Gastroesophageal sphincter (tissue), 4 donors: ENCODE results near the gene EFNA1. TPM values are rescaled to one million over a fixed set of nuclear protein-coding genes. Genes with fewer than 3 reads are reported as not detected.

Source experiments
- ATAC-seq: fragments of 150-250 bp; one replicate; pipeline ENCODE4 v1.9.1; 2016; ENCODE audit warnings: mild to moderate bottlenecking, moderate library complexity
- H3K27ac ChIP-seq, 4 donors: fragments of 200-600 bp; sonication (generic) in 3 of 4; 1 replicate in 3 of 4; 2 replicates in 1 of 4; pipeline ENCODE4 v1.5.1; 2016 to 2019
- H3K27me3 ChIP-seq: fragments of 200-600 bp; sonication (generic); one replicate; pipeline ENCODE4 v1.5.1; 2019
- H3K36me3 ChIP-seq, 2 donors: fragments of 200-600 bp; sonication (generic); one replicate each; pipeline ENCODE4 v1.5.1; 2019; ENCODE audit warnings: control low read depth in 1 of 2
- H3K4me1 ChIP-seq, 3 donors: fragments of 200-600 bp; sonication (generic); 1 replicate in 2 of 3; 2 replicates in 1 of 3; pipeline ENCODE4 v1.5.1; 2016 to 2019; ENCODE audit warnings: control low read depth in 2 of 3
- H3K4me3 ChIP-seq, 2 donors: fragments of 200-600 bp; sonication (generic); one replicate each; pipeline ENCODE4 v1.5.1; 2019; ENCODE audit warnings: mild to moderate bottlenecking in 1 of 2, moderate library complexity in 1 of 2
- H3K9me3 ChIP-seq, 3 donors: fragments of 200-600 bp; sonication (generic); one replicate each; pipeline ENCODE4 v1.5.1; 2017 to 2019; ENCODE audit warnings: control low read depth in 2 of 3
- CTCF ChIP-seq, 4 experiments: fragments of 200-600 bp in 2 of 4; fragments of 450-650 bp in 2 of 4; sonication (generic) in 1 of 4; IDR thresholded peaks; one replicate each; pipeline ENCODE4 v1.5.1; 2017 to 2019; ENCODE audit warnings: antibody characterized with exemption in 4 of 4, mild to moderate bottlenecking in 2 of 4, moderate library complexity in 2 of 4
- EP300 ChIP-seq: sonication (generic); formaldehyde crosslinking; IDR thresholded peaks from one replicate; pipeline ENCODE4 v1.6.1; 2017; ENCODE audit warnings: antibody characterized with exemption, mild to moderate bottlenecking
- POLR2A ChIP-seq, 2 donors: fragments of 450-650 bp; IDR thresholded peaks; one replicate each; pipeline ENCODE4 v1.6.1; 2017; ENCODE audit warnings: antibody characterized with exemption in 2 of 2, mild to moderate bottlenecking in 2 of 2, moderate library complexity in 1 of 2
- POLR2AphosphoS5 ChIP-seq: sonication (generic); formaldehyde crosslinking; IDR thresholded peaks from one replicate; pipeline ENCODE4 v1.6.1; 2017; ENCODE audit warnings: antibody characterized with exemption
- WGBS, 2 donors: methylation state at CpG; one replicate each; pipeline ENCODE4 v1.1.5; 2018; ENCODE audit warnings: low coverage in 1 of 2; 5-methylcytosine and 5-hydroxymethylcytosine counted together
- total RNA-seq, 4 donors: library from RNA; depleted of rRNA; stranded (reverse); fragments of >200 nt; gene quantifications; one replicate each; pipeline ENCODE4 v1.1.0, GENCODE V29; 2016

EFNA1 gene
- total RNA-seq, 4 donors from 2014 or later, result 13.1 to 25.8 (median 16.1) TPM

DNA sequence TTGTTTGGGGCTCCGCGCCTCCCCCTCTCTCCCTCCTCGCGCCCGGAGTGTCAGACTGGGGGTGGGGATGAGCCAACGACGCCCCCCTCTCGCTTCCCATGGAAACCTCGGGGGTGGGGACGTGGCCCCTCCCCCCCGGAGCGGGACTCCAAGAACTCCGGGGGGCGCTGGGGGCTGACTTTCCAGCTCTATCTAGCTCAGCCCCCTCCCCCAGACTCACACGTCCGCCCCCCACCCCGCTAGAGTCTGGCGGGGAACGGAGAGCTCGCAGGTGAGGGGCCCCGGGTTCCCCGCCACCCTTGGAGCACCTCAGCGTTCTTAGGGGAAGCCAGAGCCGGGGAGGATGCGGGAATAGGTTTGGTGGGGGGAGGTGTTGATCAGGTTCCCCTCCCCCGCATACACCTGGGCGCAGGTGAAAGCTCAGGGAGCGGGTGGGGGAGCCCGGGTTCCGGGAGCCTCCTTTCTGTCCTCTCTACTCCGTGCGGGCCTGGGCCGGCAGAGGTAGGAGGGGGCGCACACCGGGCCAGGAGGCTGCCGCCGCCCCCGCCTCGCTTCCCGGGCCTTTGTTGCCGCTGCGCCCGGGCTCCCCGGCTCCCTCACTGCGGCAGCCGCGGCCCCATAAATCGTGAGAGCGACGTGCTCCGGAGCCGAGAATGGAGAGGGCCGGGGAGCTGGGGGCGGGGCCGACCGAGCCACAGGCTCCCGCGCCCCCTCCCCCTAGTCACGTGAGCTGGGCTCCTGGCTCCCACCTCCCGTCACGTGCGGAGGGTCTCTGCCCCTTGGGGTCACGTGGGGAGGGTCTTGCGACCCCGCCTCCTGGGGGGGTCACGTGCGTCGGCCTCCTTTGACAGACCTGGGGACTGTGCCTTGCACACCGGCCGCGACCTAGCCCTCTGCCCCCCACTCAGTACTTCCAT lies 47.1 kb upstream of the EFNA1 start:
- TF ChIP-seq EP300, result no peak
- TF ChIP-seq POLR2A (IDR thresholded peaks at IDR 0.05), result no peak
- no peak for ATAC-seq
- Histone ChIP-seq H3K27me3 (peaks cover 60% of the 10 kb centered on the region), H3K9me3 (no peaks in the 10 kb centered on the region), H3K4me1 (peaks cover 11 to 65% (median 50%) of the 10 kb centered on the region in 3 donors), H3K27ac (no peak overlapping the region), H3K36me3 (no peaks in the 10 kb centered on the region), H3K4me3 (peak overlapping the region in 1 of 2 donors; percentile 52)
- no CpG with 5 or more reads among the region's 71 CpGs for WGBS, 2 donors

- H3K27ac ChIP-seq, result no peak overlapping the region
- H3K27me3 ChIP-seq, result peaks cover 60% of the 10 kb centered on the region
- ATAC-seq, result no peak
- H3K9me3 ChIP-seq, result no peaks in the 10 kb centered on the region
- 11 to 22% methylated on average over 8 to 19 of the region's 68 CpGs for WGBS, 2 donors
- no peaks in the 10 kb centered on the region for H3K36me3 ChIP-seq
- no peak for TF ChIP-seq POLR2AphosphoS5
- TF ChIP-seq POLR2A (IDR thresholded peaks at IDR 0.05), result no peak
- no peak for TF ChIP-seq EP300
- TF ChIP-seq CTCF (IDR thresholded peaks at IDR 0.05), result no peak
- H3K4me3 ChIP-seq, result peak overlapping the region in 1 of 2 donors; percentile 34
- H3K4me1 ChIP-seq, result peaks cover 11 to 76% (median 60%) of the 10 kb centered on the region in 3 donors
Observed at GRCh38 chr1:155081472-155082300, 46.0 kb upstream of the EFNA1 start.

GRCh38 chr1:155082301-155083051 lies 45.2 kb upstream of the EFNA1 start:
- Histone ChIP-seq H3K27ac (no peak overlapping the region), H3K4me1 (peaks cover 11 to 81% (median 60%) of the 10 kb centered on the region in 3 donors), H3K36me3 (no peaks in the 10 kb centered on the region), H3K9me3 (no peaks in the 10 kb centered on the region), H3K27me3 (peaks cover 60% of the 10 kb centered on the region), H3K4me3 (peak overlapping the region in 1 of 2 donors; percentile 34)
- TF ChIP-seq EP300, result no peak
- TF ChIP-seq CTCF (IDR thresholded peaks at IDR 0.05), result no peak
- no peak for TF ChIP-seq POLR2A (IDR thresholded peaks at IDR 0.05)
- TF ChIP-seq POLR2AphosphoS5, result no peak
- 5 to 10% methylated on average over 4 to 8 of the region's 36 CpGs for WGBS, 2 donors
- ATAC-seq, result no peak

DNA sequence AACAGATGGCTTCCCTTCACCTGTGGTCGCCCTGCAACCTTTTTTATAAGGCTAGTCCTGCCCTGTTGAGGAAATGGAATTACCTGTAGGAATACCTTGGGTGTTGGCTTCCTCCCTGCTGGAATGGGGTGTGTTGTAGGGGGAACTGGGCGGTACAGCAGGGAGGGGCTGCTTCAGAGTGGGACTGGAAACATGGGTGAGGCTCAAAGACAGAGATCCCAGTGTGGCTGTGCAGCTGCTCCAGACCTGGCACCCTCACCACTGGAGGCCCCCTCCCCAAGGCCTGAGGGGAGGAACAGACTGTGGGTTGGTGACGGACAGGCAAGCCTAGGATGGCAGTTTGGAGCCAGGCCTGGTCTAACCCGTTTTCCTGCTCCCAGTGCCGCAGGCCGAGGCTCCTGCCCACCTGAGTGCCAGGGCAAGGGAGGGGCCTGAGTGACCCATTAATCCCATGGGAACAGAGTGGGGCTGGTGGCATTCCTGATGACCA lies 44.6 kb upstream of the EFNA1 start:
- TF ChIP-seq EP300, result no peak
- Histone ChIP-seq H3K27ac (no peak overlapping the region), H3K36me3 (no peaks in the 10 kb centered on the region), H3K27me3 (peaks cover 60% of the 10 kb centered on the region), H3K4me3 (no peak overlapping the region), H3K4me1 (peaks cover 11 to 80% (median 60%) of the 10 kb centered on the region in 3 donors), H3K9me3 (no peaks in the 10 kb centered on the region)
- ATAC-seq, result no peak
- WGBS, 2 donors, result 40% methylated on average over 1 of the region's 6 CpGs; no CpG with 5 or more reads in 1 of the 2 donors

- WGBS, 2 donors, result 28 to 49% methylated on average over 6 to 14 of the region's 21 CpGs
- Histone ChIP-seq H3K27ac (peak overlapping the region in 2 of 4 donors; percentile 90 to 91), H3K9me3 (no peaks in the 10 kb centered on the region), H3K4me3 (peak overlapping the region in 1 of 2 donors; percentile 68), H3K4me1 (peaks cover 11 to 70% (median 53%) of the 10 kb centered on the region in 3 donors), H3K27me3 (peaks cover 55% of the 10 kb centered on the region), H3K36me3 (no peaks in the 10 kb centered on the region)
- no peak for ATAC-seq
- no peak for TF ChIP-seq EP300
- no peak for TF ChIP-seq POLR2AphosphoS5
- no peak for TF ChIP-seq CTCF (IDR thresholded peaks at IDR 0.05)
- TF ChIP-seq POLR2A (IDR thresholded peaks at IDR 0.05), result no peak
Observed at GRCh38 chr1:155083865-155084721, 43.6 kb upstream of the EFNA1 start.
